Measurements from ENCODE around the gene DNAH1. TPM values are rescaled to one million over a fixed set of nuclear protein-coding genes. Genes with fewer than 3 reads are reported as not detected.

DNAH1 gene
- total and polyA plus RNA-seq, 2 experiments from 2014 or later: 0.81 to 1.8 TPM

- H4K20me1 ChIP-seq (replicated peaks; ENCODE audit: insufficient read depth): no peaks in the 10 kb centered on the region
- H3K4me1 Mint-ChIP-seq: peaks cover 13% of the 10 kb centered on the region
- H3K36me3 ChIP-seq (ENCODE audit: insufficient read depth): no peaks in the 10 kb centered on the region
- no peaks in the 10 kb centered on the region for H3K9me2 ChIP-seq (ENCODE audit: insufficient read depth)
- no peak for DNase-seq (ENCODE audit: low spot score)
- peaks cover 5% of the 10 kb centered on the region for H3K27me3 Mint-ChIP-seq (ENCODE audit: insufficient read depth, low read depth, poor library complexity)
- H3K79me2 ChIP-seq (replicated peaks; ENCODE audit: insufficient read depth): no peaks in the 10 kb centered on the region
- no peak overlapping the region for H3K4me2 ChIP-seq
- no peaks in the 10 kb centered on the region for H3F3A ChIP-seq (replicated peaks; ENCODE audit: low read depth)
- no peak overlapping the region for H3K27ac Mint-ChIP-seq
- H3K4me1 ChIP-seq (ENCODE audit: insufficient read depth): peaks cover 6% of the 10 kb centered on the region; the same call in 1 of the 2 replicates
- H3K27me3 ChIP-seq (ENCODE audit: insufficient read depth): no peaks in the 10 kb centered on the region
- H3K4me3 ChIP-seq: no peak overlapping the region
- H3K36me3 Mint-ChIP-seq (ENCODE audit: low read depth): no peaks in the 10 kb centered on the region
- H3K9me3 Mint-ChIP-seq: no peaks in the 10 kb centered on the region
- H3K27ac ChIP-seq (ENCODE audit: low read depth): no peak overlapping the region
- ATAC-seq: no peak
- no peak overlapping the region for H2AFZ ChIP-seq
- no peak overlapping the region for H3K4me3 Mint-ChIP-seq
- no peak for TF ChIP-seq REST (IDR thresholded peaks at IDR 0.05; ENCODE audit: unreplicated experiment)
- TF ChIP-seq POLR2AphosphoS5 (IDR thresholded peaks at IDR 0.05; ENCODE audit: low read depth): no peak
- no peak for TF ChIP-seq CREB1 (CRISPR knock-in tag; IDR thresholded peaks at IDR 0.05; ENCODE audit: low read depth)
- TF ChIP-seq ZNF331 (CRISPR knock-in tag; IDR thresholded peaks at IDR 0.05; ENCODE audit: low read depth): no peak
- TF ChIP-seq ZNF462 (CRISPR knock-in tag; IDR thresholded peaks at IDR 0.05): no peak
- no peak for TF ChIP-seq ETS1 (IDR thresholded peaks at IDR 0.05)
- no peak for TF ChIP-seq JUNB (IDR thresholded peaks at IDR 0.05; ENCODE audit: unreplicated experiment)
- no peak for TF ChIP-seq CTCF (conservative IDR thresholded peaks at IDR 0.05; ENCODE audit: low read depth in 2 of 2)
- TF ChIP-seq ZNF114 (CRISPR knock-in tag; IDR thresholded peaks at IDR 0.05): no peak
- TF ChIP-seq NANOG (IDR thresholded peaks at IDR 0.05; ENCODE audit: borderline replicate concordance): no peak
- TF ChIP-seq EZH2phosphoT487 (IDR thresholded peaks at IDR 0.05; ENCODE audit: unreplicated experiment): no peak
- no peak for TF ChIP-seq STAT1 (IDR thresholded peaks at IDR 0.05; ENCODE audit: unreplicated experiment)
- TF ChIP-seq EZH2 (IDR thresholded peaks at IDR 0.05; ENCODE audit: low read depth, unreplicated experiment): no peak
These were observed 106.5 kb downstream of the DNAH1 start for GRCh38 chr3:52422669-52423068.

Measured in GM23338 (cell line).